H1 (cell line): ENCODE data around the gene GSE1. TPM values are rescaled to one million over a fixed set of nuclear protein-coding genes. Genes with fewer than 3 reads are reported as not detected.

Experiments
- CTCF ChIA-PET: fragments of 300-600 bp; sonication (Branson Sonifier 250); formaldehyde crosslinking; loops from one replicate; lab custom pipeline; 2021; ENCODE audit not compliant: partially characterized antibody; lab: Charles Lee
- POLR2A ChIA-PET: fragments of 300-600 bp; sonication (Branson Sonifier 250); formaldehyde crosslinking; loops from one replicate; lab custom pipeline; 2021; ENCODE audit warnings: inconsistent platforms; ENCODE audit not compliant: partially characterized antibody; lab: Charles Lee
- DNase-seq, 2 experiments: peaks; one replicate each; pipeline versions ENCODE4 v3.0.0 to v3.0.0-alpha.2; 2010 to 2022; ENCODE audit warnings: low spot score in 2 of 2, low read depth in 1 of 2, mixed read lengths in 1 of 2
- FAIRE-seq: peaks from 2 replicates; lab custom pipeline; 2011; peaks lifted over from hg19 to GRCh38; lab: Jason Lieb, UNC
- H2AFZ ChIP-seq: 2 replicates; pipeline ENCODE4 v1.8.1; 2012; ENCODE audit warnings: low read length, inconsistent platforms
- H2AK5ac ChIP-seq: 2 replicates; pipeline ENCODE4 v1.6.1; 2013; ENCODE audit warnings: low read depth, low read length
- H2BK120ac ChIP-seq: replicated peaks from 2 replicates; pipeline ENCODE3; 2013; ENCODE audit warnings: low read depth, low read length, inconsistent platforms
- H2BK12ac ChIP-seq: 2 replicates; pipeline ENCODE4 v1.6.1; 2013; ENCODE audit warnings: low read depth, low read length
- H2BK15ac ChIP-seq: 2 replicates; pipeline ENCODE4 v1.6.1; 2013; ENCODE audit warnings: low read length
- H2BK20ac ChIP-seq: 2 replicates; pipeline ENCODE4 v1.6.1; 2013; ENCODE audit warnings: low read length
- H2BK5ac ChIP-seq: 2 replicates; pipeline ENCODE4 v1.6.1; 2013; ENCODE audit warnings: low read depth, low read length
- H3K14ac ChIP-seq: 2 replicates; pipeline ENCODE4 v1.6.1; 2013; ENCODE audit warnings: inconsistent platforms; ENCODE audit not compliant: insufficient read length
- H3K18ac ChIP-seq: 2 replicates; pipeline ENCODE4 v1.6.1; 2013; ENCODE audit warnings: low read length; ENCODE audit errors: extremely low read depth
- H3K23ac ChIP-seq: 2 replicates; pipeline ENCODE4 v1.6.1; 2013; ENCODE audit warnings: inconsistent platforms; ENCODE audit not compliant: insufficient read length
- H3K23me2 ChIP-seq: 2 replicates; pipeline ENCODE4 v1.6.1; 2013; ENCODE audit warnings: low read depth, low read length
- H3K27ac ChIP-seq: 2 replicates; pipeline ENCODE4 v1.6.1; 2011; ENCODE audit warnings: low read depth, low read length, inconsistent platforms
- H3K27me3 ChIP-seq, 4 experiments: replicated peaks in 1 of 4; 1 replicate in 1 of 4; 2 replicates in 3 of 4; pipeline versions ENCODE4 v1.6.1 to v1.8.1; 2011 to 2013; ENCODE audit warnings: low read length in 3 of 4, mild to moderate bottlenecking in 3 of 4, inconsistent platforms in 2 of 4, mixed read lengths in 2 of 4, moderate library complexity in 1 of 4; ENCODE audit not compliant: control insufficient read depth in 3 of 4, insufficient read depth in 3 of 4; ENCODE audit errors: extremely low read depth in 1 of 4
- H3K36me3 ChIP-seq, 4 experiments: 2 replicates each; pipeline versions ENCODE4 v1.6.1 to v1.8.1; 2011 to 2013; ENCODE audit warnings: mild to moderate bottlenecking in 4 of 4, low read length in 3 of 4, moderate library complexity in 2 of 4, control low read depth in 1 of 4, inconsistent platforms in 1 of 4; ENCODE audit not compliant: insufficient read depth in 4 of 4, control insufficient read depth in 2 of 4
- H3K4ac ChIP-seq: replicated peaks from 2 replicates; pipeline ENCODE3; 2013; ENCODE audit warnings: low read length, low read depth, mixed read lengths, inconsistent platforms; ENCODE audit not compliant: insufficient read length
- H3K4me1 ChIP-seq, 4 experiments: replicated peaks in 1 of 4; 1 replicate in 1 of 4; 2 replicates in 3 of 4; pipeline versions ENCODE4 v1.6.1 to v1.8.1; 2011 to 2013; ENCODE audit warnings: low read length in 3 of 4, inconsistent platforms in 2 of 4, mixed read lengths in 1 of 4; ENCODE audit not compliant: insufficient read depth in 4 of 4, control insufficient read depth in 3 of 4
- H3K4me2 ChIP-seq, 2 experiments: 2 replicates each; pipeline versions ENCODE4 v1.6.1 to v1.8.1; 2011 to 2013; ENCODE audit warnings: low read depth in 2 of 2, low read length in 2 of 2, control low read depth in 1 of 2, inconsistent platforms in 1 of 2, mild to moderate bottlenecking in 1 of 2; ENCODE audit not compliant: insufficient read depth in 1 of 2
- H3K4me3 ChIP-seq, 4 experiments: fragments of 200-600, 300-600 bp in 1 of 4; sonication (generic), shearing (Covaris generic), sonication (Bioruptor Twin) in 1 of 4; 2 replicates each; pipeline versions ENCODE4 v1.5.1 to v1.8.1; 2011 to 2016; ENCODE audit warnings: low read length in 4 of 4, low read depth in 3 of 4, control low read depth in 2 of 4, inconsistent platforms in 2 of 4, mild to moderate bottlenecking in 2 of 4, mixed read lengths in 1 of 4, moderate library complexity in 1 of 4; ENCODE audit not compliant: insufficient read depth in 2 of 4; ENCODE audit errors: extremely low read depth in 1 of 4
- H3K56ac ChIP-seq: replicated peaks from 2 replicates; pipeline ENCODE3; 2013; ENCODE audit warnings: low read depth, mild to moderate bottlenecking, mixed read lengths, low read length, inconsistent platforms; ENCODE audit not compliant: insufficient read length
- H3K79me1 ChIP-seq: 2 replicates; pipeline ENCODE4 v1.6.1; 2013; ENCODE audit warnings: low read depth, low read length, control low read depth
- H3K79me2 ChIP-seq, 2 experiments: 2 replicates each; pipeline versions ENCODE4 v1.6.1 to v1.8.1; 2012 to 2013; ENCODE audit warnings: low read length in 2 of 2, mild to moderate bottlenecking in 2 of 2, inconsistent platforms in 1 of 2; ENCODE audit not compliant: insufficient read depth in 2 of 2, control insufficient read depth in 1 of 2
- H3K9ac ChIP-seq, 4 experiments: replicated peaks in 1 of 4; 1 replicate in 1 of 4; 2 replicates in 3 of 4; pipeline versions ENCODE4 v1.6.1 to v1.8.1; 2011 to 2013; ENCODE audit warnings: low read depth in 3 of 4, low read length in 3 of 4, control low read depth in 2 of 4, mild to moderate bottlenecking in 2 of 4, moderate library complexity in 2 of 4, inconsistent platforms in 1 of 4; ENCODE audit errors: extremely low read depth in 1 of 4
- H3K9me3 ChIP-seq, 2 experiments: 2 replicates each; pipeline versions ENCODE4 v1.6.1 to v1.8.1; 2012 to 2013; ENCODE audit warnings: mild to moderate bottlenecking in 2 of 2, moderate library complexity in 2 of 2, control low read depth in 1 of 2, inconsistent platforms in 1 of 2, low read depth in 1 of 2, low read length in 1 of 2, mixed read lengths in 1 of 2; ENCODE audit not compliant: insufficient read depth in 2 of 2
- H4K20me1 ChIP-seq, 2 experiments: replicated peaks in 1 of 2; 2 replicates each; pipeline versions ENCODE3 to v1.8.1; 2011 to 2013; ENCODE audit warnings: inconsistent platforms in 2 of 2, low read length in 2 of 2, mild to moderate bottlenecking in 1 of 2; ENCODE audit not compliant: insufficient read depth in 2 of 2, control insufficient read depth in 1 of 2
- H4K5ac ChIP-seq: 2 replicates; pipeline ENCODE4 v1.6.1; 2013; ENCODE audit warnings: low read length, low read depth, mixed read lengths, inconsistent platforms; ENCODE audit not compliant: insufficient read length
- H4K8ac ChIP-seq: 2 replicates; pipeline ENCODE4 v1.8.0; 2013; ENCODE audit warnings: mild to moderate bottlenecking, moderate library complexity, low read length, inconsistent platforms; ENCODE audit not compliant: insufficient read depth; ENCODE audit errors: extremely low read depth
- H4K91ac ChIP-seq: replicated peaks from 2 replicates; pipeline ENCODE3; 2013; ENCODE audit warnings: low read length, mixed read lengths, inconsistent platforms; ENCODE audit not compliant: insufficient read length
- GABPA ChIP-seq: IDR thresholded peaks from 2 replicates; pipeline ENCODE4 v1.6.1; 2011; ENCODE audit warnings: mild to moderate bottlenecking, low read length, moderate library complexity, borderline replicate concordance; ENCODE audit not compliant: insufficient read depth
- MAX ChIP-seq: IDR thresholded peaks from 2 replicates; pipeline ENCODE4 v1.6.1; 2012; ENCODE audit warnings: inconsistent platforms
- RAD21 ChIP-seq, 2 experiments: IDR thresholded peaks in 1 of 2; conservative IDR thresholded peaks in 1 of 2; 2 replicates each; pipeline ENCODE4 v1.6.1; 2011; ENCODE audit warnings: low read depth in 2 of 2, low read length in 2 of 2, improper control_type of control experiment in 1 of 2, inconsistent platforms in 1 of 2, mild to moderate bottlenecking in 1 of 2, moderate library complexity in 1 of 2
- TCF12 ChIP-seq: IDR thresholded peaks from 2 replicates; pipeline ENCODE4 v1.6.1; 2011; ENCODE audit warnings: low read depth, mild to moderate bottlenecking, low read length
- WGBS, 2 experiments: shearing (Covaris generic) in 1 of 2; methylation state at CpG; one replicate each; pipeline versions ENCODE4 v1.1.6 to v1.1.7; 2013 to 2015; ENCODE audit warnings: low lambda C conversion rate in 2 of 2, mixed read lengths in 2 of 2, inconsistent platforms in 1 of 2, low coverage in 1 of 2, missing lambda C conversion rate in 1 of 2; ENCODE audit not compliant: insufficient replicate concordance in 2 of 2, insufficient coverage in 1 of 2, insufficient read length in 1 of 2; ENCODE audit errors: extremely low coverage in 1 of 2, missing lambda C conversion rate in 1 of 2; 5-methylcytosine and 5-hydroxymethylcytosine counted together
- polyA plus RNA-seq, 7 experiments: library from polyadenylated mRNA; depleted of rRNA in 3 of 7; stranded (reverse) in 5 of 7; unstranded in 2 of 7; fragments of >200 nt in 5 of 7; fragments of 200-250 nt in 2 of 7; gene quantifications; 1 replicate in 5 of 7; 2 replicates in 1 of 7; 4 replicates in 1 of 7; pipeline versions ENCODE4 v1.2.1 to v1.2.3, GENCODE V29; 2011 to 2013; ENCODE audit warnings: missing spikeins in 2 of 7, mixed read lengths in 2 of 7
- total RNA-seq: library from RNA; stranded (reverse); fragmentation: NEBNext Ultra II Directional; extraction: Animal tissue kit (Norgen Biotek cat#: 25700); gene quantifications from 2 replicates; pipeline ENCODE4 v1.2.1, GENCODE V29; 2021
- TF ChIP-seq, protein P1 (sequence below), 3 experiments: IDR thresholded peaks; 1 replicate in 2 of 3; 2 replicates in 1 of 3; pipeline versions ENCODE4 v1.5.1 to v1.6.1; 2011; ENCODE audit warnings: low read length in 3 of 3, mild to moderate bottlenecking in 3 of 3, inconsistent platforms in 2 of 3, low read depth in 1 of 3, moderate library complexity in 1 of 3; ENCODE audit not compliant: insufficient read depth in 1 of 3; ENCODE audit errors: control extremely low read depth in 1 of 3

The GSE1 gene
- total and polyA plus RNA-seq, 2 of the 8 experiments (the other 6 are each of a cell fraction or from before 2014, with no cell fraction given) = 26.0 to 65.6 TPM

DNA sequence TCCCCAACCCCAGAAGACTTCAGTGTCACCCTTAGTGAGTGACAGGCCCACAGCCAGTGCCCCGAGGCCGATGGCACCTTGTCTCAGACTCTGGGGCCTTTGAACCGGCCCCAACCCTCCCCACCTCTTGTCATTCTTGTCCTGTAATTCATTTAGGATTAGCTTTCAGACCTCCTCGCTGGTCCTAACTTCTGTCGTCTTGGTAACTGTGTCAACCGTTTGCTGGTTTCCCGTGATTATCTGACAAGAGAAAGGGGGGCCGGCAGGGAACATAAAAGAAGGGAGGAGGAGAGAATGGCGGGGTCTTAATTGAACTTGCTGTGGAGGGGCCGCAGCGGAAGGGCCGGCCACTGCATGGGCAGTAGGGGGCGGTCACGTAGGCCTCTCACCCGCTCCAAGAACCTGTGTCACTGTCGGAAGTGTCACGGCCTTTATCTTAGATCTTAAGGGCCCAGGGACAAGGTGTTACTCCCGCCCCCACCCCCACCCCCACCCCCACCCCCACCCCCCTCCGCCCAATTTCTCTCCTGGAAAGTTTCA lies 46.5 kb upstream of the GSE1 start:
- FAIRE-seq (no peak), DNase-seq (peak in 1 of 2 experiments; percentile 69)
- Histone ChIP-seq H3K27ac (no peak overlapping the region), H2BK15ac (no peak overlapping the region), H2BK120ac (no peak overlapping the region), H4K91ac (no peak overlapping the region), H3K56ac (no peak overlapping the region), H3K14ac (no peak overlapping the region), H2AK5ac (no peak overlapping the region), H3K9me3 (no peaks in the 10 kb centered on the region), H3K79me1 (peaks cover 10% of the 10 kb centered on the region), H3K4ac (no peak overlapping the region), H3K79me2 (peaks cover 0 to 73% of the 10 kb centered on the region in 2 experiments; a peak in 2 of 4 replicates), H4K8ac (no peak overlapping the region), H4K20me1 (peaks cover 3 to 13% of the 10 kb centered on the region in 2 experiments), H3K23ac (no peak overlapping the region), H3K27me3 (peaks cover 0 to 2% (median 0%) of the 10 kb centered on the region in 4 experiments; a peak in 1 of 7 replicates), H3K36me3 (no peaks in the 10 kb centered on the region; a peak in 1 of 8 replicates), H3K23me2 (no peaks in the 10 kb centered on the region; the same call in 1 of the 2 replicates), H3K4me2 (peak overlapping the region in 1 of 2 experiments; percentile 8; a peak in 1 of 4 replicates), H2BK5ac (peak overlapping the region; percentile 66; the same call in 1 of the 2 replicates), H3K18ac (peak overlapping the region; percentile 78), H4K5ac (no peak overlapping the region), H3K9ac (no peak overlapping the region), H2AFZ (no peak overlapping the region), H3K4me1 (peaks cover 23 to 66% (median 40%) of the 10 kb centered on the region in 4 experiments), H2BK20ac (no peak overlapping the region), H3K4me3 (peak overlapping the region in 1 of 4 experiments; percentile 5; a peak in 1 of 8 replicates), H2BK12ac (0 out of 2 replicates have a peak overlapping the region, but pooled peaks have one; percentile 75)
- TF ChIP-seq, protein P1, sequence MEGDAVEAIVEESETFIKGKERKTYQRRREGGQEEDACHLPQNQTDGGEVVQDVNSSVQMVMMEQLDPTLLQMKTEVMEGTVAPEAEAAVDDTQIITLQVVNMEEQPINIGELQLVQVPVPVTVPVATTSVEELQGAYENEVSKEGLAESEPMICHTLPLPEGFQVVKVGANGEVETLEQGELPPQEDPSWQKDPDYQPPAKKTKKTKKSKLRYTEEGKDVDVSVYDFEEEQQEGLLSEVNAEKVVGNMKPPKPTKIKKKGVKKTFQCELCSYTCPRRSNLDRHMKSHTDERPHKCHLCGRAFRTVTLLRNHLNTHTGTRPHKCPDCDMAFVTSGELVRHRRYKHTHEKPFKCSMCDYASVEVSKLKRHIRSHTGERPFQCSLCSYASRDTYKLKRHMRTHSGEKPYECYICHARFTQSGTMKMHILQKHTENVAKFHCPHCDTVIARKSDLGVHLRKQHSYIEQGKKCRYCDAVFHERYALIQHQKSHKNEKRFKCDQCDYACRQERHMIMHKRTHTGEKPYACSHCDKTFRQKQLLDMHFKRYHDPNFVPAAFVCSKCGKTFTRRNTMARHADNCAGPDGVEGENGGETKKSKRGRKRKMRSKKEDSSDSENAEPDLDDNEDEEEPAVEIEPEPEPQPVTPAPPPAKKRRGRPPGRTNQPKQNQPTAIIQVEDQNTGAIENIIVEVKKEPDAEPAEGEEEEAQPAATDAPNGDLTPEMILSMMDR (IDR thresholded peaks at IDR 0.05; ENCODE audit: control extremely low read depth in 1 of 3, insufficient read depth in 1 of 3, low read depth in 1 of 3, low read length in 3 of 3) = peak; percentile 38 to 77 (median 59)
- TF ChIP-seq MAX (0 out of 2 replicates have a peak, but pooled peaks have one; percentile 4), RAD21 (IDR thresholded peaks at IDR 0.05 in 1 of 2, conservative IDR thresholded peaks at IDR 0.05 in 1 of 2; ENCODE audit: low read depth in 2 of 2, low read length in 2 of 2) (peak; percentile 30 to 50; a peak in 3 of 4 replicates), GABPA (no peak), TCF12 (no peak)
- CTCF ChIA-PET = interaction anchor here (0.6 to 9.4 kb wide), 18 partner anchors 9 to 1259 kb away, joined by 3 to 173 read pairs (median 7); no protein-coding TSS in a partner anchor
- WGBS, 2 experiments = 55% methylated on average over 10 of the region's 19 CpGs; no CpG with 5 or more reads in 1 of the 2 experiments
- POLR2A ChIA-PET = interaction anchor here (0.7 to 5.9 kb wide), 3 partner anchors 10 to 50 kb away, joined by 3 to 27 read pairs (median 4); no protein-coding TSS in a partner anchor
